Ascending aorta (tissue), 2 donors: Measurements from ENCODE around the gene STK17A. TPM values are rescaled to one million over a fixed set of nuclear protein-coding genes. Genes with fewer than 3 reads are reported as not detected.

Source experiments
- DNase-seq, 2 donors: peaks; one replicate each; pipeline ENCODE4 v3.0.0-alpha.2; 2019; ENCODE audit warnings: low spot score in 2 of 2
- H3K27ac ChIP-seq, 2 donors: fragments of 200-600 bp; sonication (generic); one replicate each; pipeline ENCODE4 v1.5.1; 2016 to 2017; ENCODE audit warnings: mild to moderate bottlenecking in 1 of 2
- H3K27me3 ChIP-seq: fragments of 200-600 bp; sonication (generic); one replicate; pipeline ENCODE4 v1.5.1; 2017
- H3K36me3 ChIP-seq, 2 donors: fragments of 200-600 bp; sonication (generic); one replicate each; pipeline ENCODE4 v1.5.1; 2016
- H3K4me1 ChIP-seq, 2 donors: fragments of 200-600 bp; sonication (generic); one replicate each; pipeline ENCODE4 v1.5.1; 2016 to 2017; ENCODE audit warnings: mild to moderate bottlenecking in 1 of 2
- H3K4me3 ChIP-seq, 2 donors: fragments of 200-600 bp; sonication (generic); one replicate each; pipeline ENCODE4 v1.5.1; 2016 to 2017; ENCODE audit warnings: mild to moderate bottlenecking in 1 of 2
- H3K9me3 ChIP-seq, 2 donors: fragments of 200-600 bp; sonication (generic); one replicate each; pipeline ENCODE4 v1.5.1; 2016
- intact Hi-C: fragments of 100-400 bp; cut with DNase I; formaldehyde crosslinking; loops from one replicate; pipeline ENCODE4 v1.15.1; 2023
- total RNA-seq: library from RNA; depleted of rRNA; stranded (reverse); fragments of >200 nt; gene quantifications from one replicate; pipeline ENCODE4 v1.1.0, GENCODE V29; 2016
- TF ChIP-seq, protein P1 (sequence below), 3 experiments: fragments of 200-600 bp in 2 of 3; fragments of 450-650 bp in 1 of 3; sonication (generic) in 2 of 3; IDR thresholded peaks; one replicate each; pipeline ENCODE4 v1.5.1; 2016 to 2019; ENCODE audit warnings: antibody characterized with exemption in 3 of 3, mild to moderate bottlenecking in 1 of 3, moderate library complexity in 1 of 3

STK17A gene
- total RNA-seq, 1 donor from 2014 or later = 9.6 TPM

DNA sequence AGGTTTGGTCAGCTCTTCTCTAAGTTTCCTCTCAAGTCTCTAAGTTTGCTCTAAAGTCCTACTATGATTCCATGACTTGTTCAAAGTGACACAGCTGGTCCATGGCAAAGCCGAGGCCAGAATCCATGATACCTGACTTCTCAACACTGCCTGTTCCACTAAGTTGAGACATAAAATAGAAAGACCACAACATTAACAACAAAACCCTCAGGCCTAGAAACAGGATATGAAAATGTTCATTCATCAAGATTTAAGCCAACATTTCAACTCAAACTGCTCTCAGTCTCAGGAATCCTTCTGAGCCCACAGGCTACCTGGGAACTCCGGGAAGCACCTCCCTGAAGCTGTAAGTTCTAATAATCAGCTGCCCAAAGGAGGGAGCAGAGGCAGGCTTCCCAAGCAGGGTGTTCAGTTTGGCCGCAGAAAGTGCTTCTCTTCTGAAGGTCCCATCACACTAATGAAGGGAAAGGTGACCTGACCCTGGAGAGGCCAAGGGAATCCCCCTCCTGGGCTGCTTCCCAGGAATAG, 62.9 kb downstream of the STK17A start:
- no peak overlapping the region for H3K4me3 ChIP-seq
- peak overlapping the region; percentile 94 to 96 for H3K27ac ChIP-seq
- H3K4me1 ChIP-seq = peaks cover 34 to 56% of the 10 kb centered on the region in 2 donors
- TF ChIP-seq, protein P1, sequence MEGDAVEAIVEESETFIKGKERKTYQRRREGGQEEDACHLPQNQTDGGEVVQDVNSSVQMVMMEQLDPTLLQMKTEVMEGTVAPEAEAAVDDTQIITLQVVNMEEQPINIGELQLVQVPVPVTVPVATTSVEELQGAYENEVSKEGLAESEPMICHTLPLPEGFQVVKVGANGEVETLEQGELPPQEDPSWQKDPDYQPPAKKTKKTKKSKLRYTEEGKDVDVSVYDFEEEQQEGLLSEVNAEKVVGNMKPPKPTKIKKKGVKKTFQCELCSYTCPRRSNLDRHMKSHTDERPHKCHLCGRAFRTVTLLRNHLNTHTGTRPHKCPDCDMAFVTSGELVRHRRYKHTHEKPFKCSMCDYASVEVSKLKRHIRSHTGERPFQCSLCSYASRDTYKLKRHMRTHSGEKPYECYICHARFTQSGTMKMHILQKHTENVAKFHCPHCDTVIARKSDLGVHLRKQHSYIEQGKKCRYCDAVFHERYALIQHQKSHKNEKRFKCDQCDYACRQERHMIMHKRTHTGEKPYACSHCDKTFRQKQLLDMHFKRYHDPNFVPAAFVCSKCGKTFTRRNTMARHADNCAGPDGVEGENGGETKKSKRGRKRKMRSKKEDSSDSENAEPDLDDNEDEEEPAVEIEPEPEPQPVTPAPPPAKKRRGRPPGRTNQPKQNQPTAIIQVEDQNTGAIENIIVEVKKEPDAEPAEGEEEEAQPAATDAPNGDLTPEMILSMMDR (IDR thresholded peaks at IDR 0.05) = no peak
- intact Hi-C loops = loop anchor here (5.0 kb wide), 2 partner anchors 33 to 37 kb away; no protein-coding TSS in a partner anchor
- H3K36me3 ChIP-seq = no peaks in the 10 kb centered on the region
- DNase-seq = no peak
- H3K9me3 ChIP-seq = no peaks in the 10 kb centered on the region
- no peaks in the 10 kb centered on the region for H3K27me3 ChIP-seq

DNA sequence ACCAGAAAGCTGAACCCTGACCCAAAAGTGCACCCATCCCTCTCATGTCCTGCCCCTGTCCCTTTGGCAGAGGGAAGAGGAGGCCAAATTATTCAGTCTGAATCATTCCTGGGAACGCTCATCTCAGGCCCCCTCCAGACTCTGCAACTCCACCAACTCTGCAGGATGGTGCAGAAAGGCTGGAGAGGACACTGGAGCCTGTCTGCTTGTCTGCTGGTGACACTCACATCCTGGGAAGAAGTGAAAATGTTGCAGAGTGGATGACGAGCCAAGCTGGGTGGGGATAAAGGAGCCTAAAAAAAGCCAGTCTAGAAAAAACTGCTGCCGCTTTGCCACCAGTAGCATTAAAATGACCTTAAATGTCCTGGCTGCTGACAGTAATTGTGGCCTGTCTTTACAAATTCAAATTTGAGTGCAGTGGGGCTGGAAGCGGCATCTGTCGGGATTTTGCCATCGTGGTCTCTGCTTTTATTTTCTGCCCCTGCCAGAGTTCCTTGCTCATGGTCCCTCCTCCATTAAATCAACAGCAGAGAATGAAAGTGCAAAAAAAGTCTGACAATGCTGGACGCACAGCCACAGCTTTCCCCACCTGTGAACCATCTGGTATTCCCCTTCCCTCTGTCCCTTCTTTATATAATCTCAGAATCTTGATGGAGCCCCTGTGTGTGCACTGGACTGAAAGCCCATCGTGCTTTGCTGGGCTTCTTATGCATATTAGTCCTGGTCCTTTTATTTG, 63.9 kb downstream of the STK17A start:
- no peaks in the 10 kb centered on the region for H3K27me3 ChIP-seq
- peak overlapping the region; percentile 94 to 96 for H3K27ac ChIP-seq
- H3K4me3 ChIP-seq = peak overlapping the region in 1 of 2 donors; percentile 60
- DNase-seq = no peak
- TF ChIP-seq, protein P1 (IDR thresholded peaks at IDR 0.05) = no peak
- H3K4me1 ChIP-seq = peaks cover 42 to 65% of the 10 kb centered on the region in 2 donors
- intact Hi-C loops = loop anchor here (5.0 kb wide), 2 partner anchors 34 to 36 kb away; no protein-coding TSS in a partner anchor
- no peaks in the 10 kb centered on the region for H3K9me3 ChIP-seq
- H3K36me3 ChIP-seq = no peaks in the 10 kb centered on the region

DNA sequence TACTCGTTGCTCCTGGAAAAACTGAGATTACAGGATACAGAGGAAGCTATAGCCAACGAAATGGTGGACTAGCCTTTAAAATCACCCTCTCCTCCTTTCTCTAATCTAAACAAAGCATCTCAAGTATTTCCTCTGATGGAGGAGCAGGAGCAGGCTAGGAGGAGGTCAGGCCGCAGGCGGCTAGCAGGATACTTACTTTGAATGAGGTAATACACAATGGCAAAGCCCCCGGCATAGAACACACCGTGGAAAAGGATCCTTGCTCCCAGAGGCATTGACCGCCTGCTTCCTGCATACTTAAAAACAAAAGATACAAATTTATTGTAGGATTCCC, 64.4 kb downstream of the STK17A start:
- H3K4me1 ChIP-seq = peaks cover 42 to 70% of the 10 kb centered on the region in 2 donors
- no peaks in the 10 kb centered on the region for H3K36me3 ChIP-seq
- H3K4me3 ChIP-seq = peak overlapping the region; percentile 43 to 60
- peak overlapping the region; percentile 94 to 96 for H3K27ac ChIP-seq
- no peaks in the 10 kb centered on the region for H3K27me3 ChIP-seq
- intact Hi-C loops = loop anchor here (5.0 kb wide), 2 partner anchors 35 kb away; no protein-coding TSS in a partner anchor
- TF ChIP-seq, protein P1 (IDR thresholded peaks at IDR 0.05) = no peak
- H3K9me3 ChIP-seq = no peaks in the 10 kb centered on the region
- no peak for DNase-seq

DNA sequence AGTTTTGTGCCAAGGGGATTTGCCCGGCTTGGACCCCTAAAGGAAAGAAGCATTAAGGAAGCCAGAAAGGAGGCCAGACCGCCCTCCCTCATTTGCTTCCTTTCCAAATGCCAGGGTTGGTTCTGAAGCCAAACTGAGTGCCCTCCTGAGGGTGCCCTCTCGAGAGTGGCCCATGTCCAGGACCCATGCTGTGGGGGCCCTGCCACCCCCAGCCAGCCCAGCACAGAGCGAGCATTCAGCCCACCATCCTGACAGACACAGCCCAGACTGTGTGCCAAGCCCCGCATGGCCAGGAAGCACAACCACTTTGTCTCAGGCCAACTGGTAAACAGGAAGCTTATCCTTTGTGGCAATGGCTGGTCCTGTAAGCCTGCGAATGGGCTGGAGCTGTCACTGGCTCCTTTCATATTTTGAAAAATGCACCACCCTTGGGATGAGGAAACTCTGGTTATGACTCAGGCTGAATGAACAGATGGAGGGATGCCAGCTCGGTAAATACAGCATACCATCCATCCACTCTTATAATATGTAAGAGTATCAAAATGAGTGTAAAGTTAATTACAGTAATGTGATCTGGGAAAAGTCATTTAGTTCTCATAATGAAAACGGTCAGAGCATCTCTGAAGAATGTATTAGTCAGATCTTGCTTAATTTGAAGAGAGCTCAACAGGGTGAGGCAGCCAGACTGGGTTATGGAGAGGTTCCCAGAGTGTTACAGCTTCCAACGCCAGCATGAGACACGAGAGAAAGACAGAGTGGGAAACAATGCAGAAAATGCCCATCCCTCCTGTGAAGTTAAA, 65.0 kb downstream of the STK17A start:
- Histone ChIP-seq H3K9me3 (no peaks in the 10 kb centered on the region), H3K4me3 (peak overlapping the region; percentile 43 to 60), H3K27ac (peak overlapping the region; percentile 94 to 96), H3K27me3 (no peaks in the 10 kb centered on the region), H3K4me1 (peaks cover 42 to 70% of the 10 kb centered on the region in 2 donors), H3K36me3 (no peaks in the 10 kb centered on the region)
- TF ChIP-seq, protein P1 (IDR thresholded peaks at IDR 0.05) = no peak
- intact Hi-C loops = loop anchor here (1.0 to 5.0 kb wide), 3 partner anchors 34 to 65 kb away; partner anchors contain the start of gene STK17A
- DNase-seq = peak in 1 of 2 donors; percentile 93

DNA sequence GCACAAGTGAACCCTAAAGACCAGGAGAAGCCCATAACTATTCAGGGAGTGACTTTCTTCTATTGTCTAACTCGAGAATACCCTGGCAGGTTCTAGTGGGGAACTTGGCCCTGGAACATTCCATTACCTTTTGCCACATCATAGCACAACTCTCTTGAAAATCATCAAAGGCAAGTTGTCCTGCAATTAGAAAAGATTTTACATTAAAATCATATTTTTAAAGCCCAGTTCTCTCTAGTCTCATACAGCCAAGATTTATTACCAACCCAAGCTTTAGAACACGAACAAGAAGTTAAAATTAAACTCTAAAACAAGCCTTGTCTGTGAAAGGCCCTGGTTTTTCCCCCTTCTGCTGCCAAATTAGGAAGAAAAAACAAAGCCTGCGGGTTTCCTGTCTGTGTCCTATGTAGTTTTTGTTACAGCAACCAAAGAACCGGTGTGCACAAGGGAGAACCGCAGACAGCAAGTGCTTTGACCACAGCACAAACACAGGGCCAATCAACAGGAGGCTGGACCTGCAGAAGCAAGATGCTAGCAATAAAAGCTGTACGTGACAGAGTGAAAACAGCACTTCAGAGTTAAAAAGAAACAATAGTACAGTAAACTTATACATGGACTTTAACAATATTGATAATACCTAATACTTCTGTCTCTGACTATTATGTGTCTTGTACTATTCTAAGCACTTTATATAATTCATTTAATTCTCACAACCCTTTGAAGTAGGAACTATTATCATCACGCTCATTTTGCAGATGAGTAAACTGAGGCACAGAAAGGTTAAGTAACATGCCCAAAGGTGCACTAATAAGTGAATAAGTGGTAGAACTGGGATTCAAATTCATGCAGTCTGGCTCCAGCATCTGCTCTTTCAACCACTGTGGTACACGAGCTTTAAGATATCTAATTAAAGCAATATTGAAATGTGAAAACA, 65.8 kb downstream of the STK17A start:
- intact Hi-C loops = loop anchor here (1.0 to 5.0 kb wide), 3 partner anchors 34 to 65 kb away; partner anchors contain the start of gene STK17A
- peak overlapping the region; percentile 94 to 96 for H3K27ac ChIP-seq
- peak overlapping the region in 1 of 2 donors; percentile 60 for H3K4me3 ChIP-seq
- no peaks in the 10 kb centered on the region for H3K9me3 ChIP-seq
- peaks cover 40 to 70% of the 10 kb centered on the region in 2 donors for H3K4me1 ChIP-seq
- H3K36me3 ChIP-seq = no peaks in the 10 kb centered on the region
- H3K27me3 ChIP-seq = no peaks in the 10 kb centered on the region
- no peak for DNase-seq
- TF ChIP-seq, protein P1 (IDR thresholded peaks at IDR 0.05) = no peak
